ENCODE measurements around the gene ARHGAP28.

ARHGAP28 gene

DNA sequence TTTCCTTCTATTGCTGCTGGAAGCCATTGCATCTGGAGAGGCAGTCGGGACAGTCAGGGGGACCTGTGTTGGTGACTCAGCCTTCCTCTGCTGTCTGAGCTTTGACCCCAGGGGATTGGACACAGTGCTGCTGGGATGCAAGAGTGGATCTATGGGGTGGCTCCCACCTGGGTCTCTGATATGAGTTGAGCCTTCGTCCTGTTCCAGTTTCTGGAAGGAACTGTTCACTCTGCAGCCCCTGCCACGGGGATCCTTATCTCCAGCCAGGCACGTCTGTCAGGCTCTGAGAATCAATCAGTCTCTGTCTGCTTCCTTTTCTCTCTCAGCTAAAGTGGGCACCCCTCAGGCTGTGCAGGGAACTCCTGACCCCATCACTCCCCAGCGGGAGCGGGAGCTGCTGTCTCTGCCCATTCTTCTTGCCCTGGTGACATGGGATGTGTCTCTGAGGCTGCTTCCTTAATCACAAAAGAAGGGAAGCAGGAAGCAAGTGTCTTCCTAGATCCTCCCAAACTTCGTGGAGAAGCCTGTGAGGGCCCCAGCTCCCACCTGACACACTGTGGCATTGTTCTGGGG is 51.7 kb downstream of the ARHGAP28 start:
- TF ChIP-seq, protein P1, sequence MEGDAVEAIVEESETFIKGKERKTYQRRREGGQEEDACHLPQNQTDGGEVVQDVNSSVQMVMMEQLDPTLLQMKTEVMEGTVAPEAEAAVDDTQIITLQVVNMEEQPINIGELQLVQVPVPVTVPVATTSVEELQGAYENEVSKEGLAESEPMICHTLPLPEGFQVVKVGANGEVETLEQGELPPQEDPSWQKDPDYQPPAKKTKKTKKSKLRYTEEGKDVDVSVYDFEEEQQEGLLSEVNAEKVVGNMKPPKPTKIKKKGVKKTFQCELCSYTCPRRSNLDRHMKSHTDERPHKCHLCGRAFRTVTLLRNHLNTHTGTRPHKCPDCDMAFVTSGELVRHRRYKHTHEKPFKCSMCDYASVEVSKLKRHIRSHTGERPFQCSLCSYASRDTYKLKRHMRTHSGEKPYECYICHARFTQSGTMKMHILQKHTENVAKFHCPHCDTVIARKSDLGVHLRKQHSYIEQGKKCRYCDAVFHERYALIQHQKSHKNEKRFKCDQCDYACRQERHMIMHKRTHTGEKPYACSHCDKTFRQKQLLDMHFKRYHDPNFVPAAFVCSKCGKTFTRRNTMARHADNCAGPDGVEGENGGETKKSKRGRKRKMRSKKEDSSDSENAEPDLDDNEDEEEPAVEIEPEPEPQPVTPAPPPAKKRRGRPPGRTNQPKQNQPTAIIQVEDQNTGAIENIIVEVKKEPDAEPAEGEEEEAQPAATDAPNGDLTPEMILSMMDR (IDR thresholded peaks at IDR 0.05) = no peak
- H3K36me3 ChIP-seq = no peaks in the 10 kb centered on the region
- no peaks in the 10 kb centered on the region for H3K9me3 ChIP-seq
- H3K27me3 ChIP-seq = no peaks in the 10 kb centered on the region
- H3K27ac ChIP-seq = no peak overlapping the region
- H3K4me1 ChIP-seq (ENCODE audit: control insufficient read depth in 1 of 2, insufficient read depth in 1 of 2, low read depth in 1 of 2, low read length in 1 of 2) = no peaks in the 10 kb centered on the region
- no peak overlapping the region for H3K4me3 ChIP-seq (ENCODE audit: low read depth in 1 of 2, low read length in 1 of 2)

DNA sequence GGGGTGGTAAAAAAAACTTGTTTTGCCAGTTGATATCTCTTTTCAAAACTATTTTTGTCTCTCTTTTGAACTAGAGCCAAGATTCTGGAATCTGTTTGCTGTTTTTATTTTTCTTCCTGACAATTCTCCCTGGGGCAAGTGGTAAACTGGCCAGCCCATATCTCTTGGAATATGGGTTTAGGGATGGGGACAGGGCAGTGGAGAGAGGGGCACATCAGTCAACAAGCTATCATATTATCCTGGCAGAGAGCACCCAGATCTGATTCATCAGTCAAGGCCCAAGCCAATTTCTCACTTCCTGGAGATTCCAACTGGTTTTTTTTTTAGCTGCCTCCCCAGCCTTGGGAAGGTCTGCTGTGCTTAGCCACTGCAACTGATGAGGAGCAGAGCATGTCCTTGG is 52.3 kb downstream of the ARHGAP28 start:
- Histone ChIP-seq H3K27me3 (no peaks in the 10 kb centered on the region), H3K27ac (no peak overlapping the region), H3K4me3 (ENCODE audit: low read depth in 1 of 2, low read length in 1 of 2) (no peak overlapping the region), H3K36me3 (no peaks in the 10 kb centered on the region), H3K4me1 (ENCODE audit: control insufficient read depth in 1 of 2, insufficient read depth in 1 of 2, low read depth in 1 of 2, low read length in 1 of 2) (no peaks in the 10 kb centered on the region), H3K9me3 (no peaks in the 10 kb centered on the region)
- TF ChIP-seq, protein P1 (IDR thresholded peaks at IDR 0.05) = no peak

DNA sequence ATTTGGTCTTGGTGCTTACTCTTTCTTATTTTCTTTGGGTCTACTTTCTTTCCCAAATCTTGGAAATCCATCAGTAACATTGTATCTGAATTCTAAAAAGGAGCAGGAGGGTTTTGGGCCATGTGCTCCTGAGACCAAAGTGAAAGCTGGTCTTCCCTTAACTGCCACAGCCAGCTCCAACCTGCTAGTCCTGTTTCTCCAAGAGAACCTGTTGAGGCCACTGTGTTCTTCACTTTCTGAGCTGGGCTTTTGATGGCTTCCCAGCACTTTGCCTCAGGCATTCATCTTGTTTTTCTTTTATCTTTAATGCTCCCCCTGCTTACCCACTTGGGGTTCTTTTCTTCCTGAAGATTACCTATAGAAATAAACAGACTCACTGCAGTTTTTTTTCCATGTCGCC is 53.3 kb downstream of the ARHGAP28 start:
- Histone ChIP-seq H3K9me3 (no peaks in the 10 kb centered on the region), H3K27me3 (no peaks in the 10 kb centered on the region), H3K4me3 (ENCODE audit: low read depth in 1 of 2, low read length in 1 of 2) (no peak overlapping the region), H3K36me3 (no peaks in the 10 kb centered on the region), H3K27ac (no peak overlapping the region), H3K4me1 (ENCODE audit: control insufficient read depth in 1 of 2, insufficient read depth in 1 of 2, low read depth in 1 of 2, low read length in 1 of 2) (no peaks in the 10 kb centered on the region)
- TF ChIP-seq, protein P1 (IDR thresholded peaks at IDR 0.05) = no peak

DNA sequence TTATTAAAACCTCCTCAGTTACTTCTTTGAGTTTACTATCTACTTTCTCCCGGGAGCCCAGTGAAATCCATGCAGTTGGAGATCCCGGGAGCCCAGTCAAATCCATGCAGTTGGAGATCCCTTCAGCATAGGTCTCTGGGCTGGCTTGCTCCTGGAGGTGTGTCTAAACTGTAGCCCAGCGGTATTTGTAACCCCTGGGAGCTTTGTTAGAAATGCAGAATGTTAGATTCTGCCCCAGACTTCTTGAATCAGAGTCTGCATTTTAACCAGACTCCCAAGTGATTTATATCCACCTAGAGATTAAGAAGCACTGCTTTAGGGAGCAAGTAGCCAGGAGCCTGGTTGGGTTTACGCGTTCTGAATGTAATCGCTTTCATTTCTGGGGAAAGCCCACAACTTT is 54.5 kb downstream of the ARHGAP28 start:
- H3K27ac ChIP-seq = no peak overlapping the region
- no peaks in the 10 kb centered on the region for H3K36me3 ChIP-seq
- TF ChIP-seq, protein P1 (IDR thresholded peaks at IDR 0.05) = no peak
- H3K4me3 ChIP-seq (ENCODE audit: low read depth in 1 of 2, low read length in 1 of 2) = no peak overlapping the region
- no peaks in the 10 kb centered on the region for H3K4me1 ChIP-seq (ENCODE audit: control insufficient read depth in 1 of 2, insufficient read depth in 1 of 2, low read depth in 1 of 2, low read length in 1 of 2)
- no peaks in the 10 kb centered on the region for H3K9me3 ChIP-seq
- H3K27me3 ChIP-seq = no peaks in the 10 kb centered on the region

DNA sequence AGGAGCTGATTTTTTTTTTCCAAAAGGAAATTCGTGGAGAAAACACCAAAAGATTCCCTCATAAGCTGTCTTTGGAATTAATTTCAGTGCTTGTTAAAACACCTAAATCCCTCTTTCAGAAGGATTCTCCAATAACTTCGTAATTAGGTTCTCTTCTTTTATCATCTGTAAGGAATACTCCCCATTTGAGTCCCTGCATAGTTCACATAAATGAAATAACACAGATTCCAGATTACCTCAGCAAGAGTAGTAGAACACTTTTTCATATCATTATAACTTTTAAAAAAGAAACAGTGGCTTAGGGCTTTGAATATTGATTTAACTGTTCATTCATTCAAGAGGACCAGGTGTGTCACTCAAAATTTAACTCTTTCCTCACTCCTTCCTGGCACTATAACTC is 55.5 kb downstream of the ARHGAP28 start:
- no peaks in the 10 kb centered on the region for H3K27me3 ChIP-seq
- no peaks in the 10 kb centered on the region for H3K4me1 ChIP-seq (ENCODE audit: control insufficient read depth in 1 of 2, insufficient read depth in 1 of 2, low read depth in 1 of 2, low read length in 1 of 2)
- H3K36me3 ChIP-seq = no peaks in the 10 kb centered on the region
- no peak overlapping the region for H3K27ac ChIP-seq
- TF ChIP-seq, protein P1 (IDR thresholded peaks at IDR 0.05) = no peak
- no peaks in the 10 kb centered on the region for H3K9me3 ChIP-seq
- H3K4me3 ChIP-seq (ENCODE audit: low read depth in 1 of 2, low read length in 1 of 2) = no peak overlapping the region

DNA sequence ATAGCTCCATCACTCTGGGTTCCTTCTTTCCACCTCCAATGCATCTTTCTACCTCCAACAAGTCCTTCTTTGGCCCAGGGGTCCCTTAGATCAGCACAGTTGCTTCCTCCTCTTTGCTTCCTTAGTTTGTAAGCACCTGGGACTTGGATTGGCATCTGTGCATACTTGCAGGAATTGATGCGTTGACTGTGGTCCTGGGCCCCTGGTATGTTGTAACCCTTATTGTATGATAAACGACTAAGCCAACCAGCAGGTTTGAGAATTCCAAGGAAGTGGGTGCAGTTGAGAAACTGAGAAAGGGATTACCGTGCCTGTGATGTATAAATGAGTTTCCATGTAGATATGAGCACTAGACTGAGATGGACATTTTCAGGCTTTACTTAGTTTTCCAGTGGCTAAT is 55.9 kb downstream of the ARHGAP28 start:
- Histone ChIP-seq H3K9me3 (no peaks in the 10 kb centered on the region), H3K27me3 (no peaks in the 10 kb centered on the region), H3K36me3 (no peaks in the 10 kb centered on the region), H3K4me1 (ENCODE audit: control insufficient read depth in 1 of 2, insufficient read depth in 1 of 2, low read depth in 1 of 2, low read length in 1 of 2) (no peaks in the 10 kb centered on the region), H3K27ac (no peak overlapping the region), H3K4me3 (ENCODE audit: low read depth in 1 of 2, low read length in 1 of 2) (no peak overlapping the region)
- TF ChIP-seq, protein P1 (IDR thresholded peaks at IDR 0.05) = no peak
